Fibroblast of lung (primary cell): ENCODE data around the gene HMBS. TPM values are rescaled to one million over a fixed set of nuclear protein-coding genes. Genes with fewer than 3 reads are reported as not detected.

Source experiments
- DNase-seq, 2 donors: peaks; one replicate each; pipeline versions ENCODE4 v3.0.0 to v3.0.0-alpha.2; 2010; ENCODE audit warnings: low read depth in 2 of 2
- H2AFZ ChIP-seq: 2 replicates; pipeline ENCODE4 v1.5.1; 2012; ENCODE audit warnings: low read length, control low read depth, inconsistent platforms
- H3K27ac ChIP-seq: 2 replicates; pipeline ENCODE4 v1.5.1; 2011; ENCODE audit warnings: low read length, control low read depth; ENCODE audit not compliant: insufficient read depth
- H3K27me3 ChIP-seq: 2 replicates; pipeline ENCODE4 v1.5.1; 2011; ENCODE audit warnings: mild to moderate bottlenecking, low read length; ENCODE audit not compliant: control insufficient read depth, insufficient read depth
- H3K36me3 ChIP-seq: 2 replicates; pipeline ENCODE4 v1.5.1; 2011; ENCODE audit warnings: low read length; ENCODE audit not compliant: control insufficient read depth, insufficient read depth
- H3K4me1 ChIP-seq: 2 replicates; pipeline ENCODE4 v1.5.1; 2011; ENCODE audit warnings: low read length; ENCODE audit not compliant: control insufficient read depth, insufficient read depth; ENCODE audit errors: extremely low read depth
- H3K4me2 ChIP-seq: 2 replicates; pipeline ENCODE4 v1.5.1; 2011; ENCODE audit warnings: low read length, control low read depth; ENCODE audit not compliant: insufficient read depth; ENCODE audit errors: extremely low read depth
- H3K4me3 ChIP-seq, 4 experiments: fragments of 200-600 bp in 1 of 4; sonication (generic) in 1 of 4; replicated peaks in 1 of 4; 2 replicates each; pipeline ENCODE4 v1.5.1; 2011 to 2016; ENCODE audit warnings: low read length in 4 of 4, low read depth in 3 of 4, mild to moderate bottlenecking in 3 of 4, control low read depth in 2 of 4, inconsistent platforms in 1 of 4, mixed read lengths in 1 of 4; ENCODE audit not compliant: insufficient read depth in 1 of 4; ENCODE audit errors: control extremely low read depth in 1 of 4
- H3K79me2 ChIP-seq: 2 replicates; pipeline ENCODE4 v1.5.1; 2012; ENCODE audit warnings: mild to moderate bottlenecking, low read length, inconsistent platforms; ENCODE audit not compliant: control insufficient read depth, insufficient read depth
- H3K9ac ChIP-seq: 2 replicates; pipeline ENCODE4 v1.5.1; 2011; ENCODE audit warnings: mild to moderate bottlenecking, low read length, control low read depth; ENCODE audit not compliant: insufficient read depth
- H3K9me3 ChIP-seq: 2 replicates; pipeline ENCODE4 v1.5.1; 2012; ENCODE audit warnings: low read depth, low read length; ENCODE audit not compliant: control insufficient read depth, insufficient read depth
- H4K20me1 ChIP-seq: 2 replicates; pipeline ENCODE4 v1.5.1; 2011; ENCODE audit warnings: low read length; ENCODE audit not compliant: control insufficient read depth, insufficient read depth; ENCODE audit errors: extremely low read depth
- CTCF ChIP-seq, 2 donors: IDR thresholded peaks in 1 of 2; conservative IDR thresholded peaks in 1 of 2; 1 replicate in 1 of 2; 2 replicates in 1 of 2; pipeline ENCODE4 v1.5.1; 2011 to 2012; ENCODE audit warnings: low read length in 2 of 2, control low read depth in 1 of 2, inconsistent platforms in 1 of 2, low read depth in 1 of 2, mild to moderate bottlenecking in 1 of 2
- EZH2 ChIP-seq: IDR thresholded peaks from 2 replicates; pipeline ENCODE4 v1.5.1; 2012; ENCODE audit warnings: low read length, control low read depth, mild to moderate bottlenecking; ENCODE audit errors: missing control alignments
- polyA plus RNA-seq, 2 donors: library from polyadenylated mRNA; depleted of rRNA in 1 of 2; stranded (reverse) in 1 of 2; unstranded in 1 of 2; fragments of >200 nt; gene quantifications; 2 replicates each; pipeline ENCODE4 v1.2.1, GENCODE V29; 2011 to 2012; ENCODE audit warnings: missing spikeins in 1 of 2
- total RNA-seq: library from RNA; depleted of rRNA; stranded (reverse); fragments of >200 nt; gene quantifications from 2 replicates; pipeline ENCODE4 v1.2.1, GENCODE V29; 2014

Gene HMBS
- total and polyA plus RNA-seq, 2 donors (not counting 1 experiment from before 2014, with no cell fraction given) = 9.4 to 23.8 TPM

- H2AFZ ChIP-seq = no peak overlapping the region
- H3K9me3 ChIP-seq = no peaks in the 10 kb centered on the region
- peaks cover 10% of the 10 kb centered on the region for H3K4me1 ChIP-seq
- peaks cover 9% of the 10 kb centered on the region for H3K36me3 ChIP-seq
- no peaks in the 10 kb centered on the region for H4K20me1 ChIP-seq
- peaks cover 24% of the 10 kb centered on the region for H3K79me2 ChIP-seq
- H3K27me3 ChIP-seq = no peaks in the 10 kb centered on the region
- peak overlapping the region; percentile 44 for H3K4me2 ChIP-seq
- no peak for DNase-seq
- no peak overlapping the region for H3K9ac ChIP-seq
- no peak overlapping the region for H3K27ac ChIP-seq
- TF ChIP-seq CTCF (conservative IDR thresholded peaks at IDR 0.05 in 1 of 2, IDR thresholded peaks at IDR 0.05 in 1 of 2; ENCODE audit: low read depth in 1 of 2, low read length in 2 of 2) (no peak), EZH2 (no peak)
- no peak overlapping the region for H3K4me3 ChIP-seq
These were observed 15.0 kb downstream of the HMBS start for GRCh38 chr11:119099711-119100110.

GRCh38 chr11:119100246-119100970 lies 15.7 kb downstream of the HMBS start:
- no peaks in the 10 kb centered on the region for H3K27me3 ChIP-seq
- H3K9me3 ChIP-seq = no peaks in the 10 kb centered on the region
- H2AFZ ChIP-seq = peak overlapping the region; percentile 21
- H3K4me3 ChIP-seq = peak overlapping the region; percentile 71 to 90 (median 86)
- H3K79me2 ChIP-seq = peaks cover 18% of the 10 kb centered on the region
- peak overlapping the region; percentile 79 for H3K9ac ChIP-seq
- H4K20me1 ChIP-seq = no peaks in the 10 kb centered on the region
- peak; percentile 46 to 60 for DNase-seq
- peaks cover 10% of the 10 kb centered on the region for H3K4me1 ChIP-seq
- H3K4me2 ChIP-seq = peak overlapping the region; percentile 99
- H3K27ac ChIP-seq = peak overlapping the region; percentile 96
- peaks cover 9% of the 10 kb centered on the region for H3K36me3 ChIP-seq
- TF ChIP-seq EZH2 (no peak), CTCF (conservative IDR thresholded peaks at IDR 0.05 in 1 of 2, IDR thresholded peaks at IDR 0.05 in 1 of 2; ENCODE audit: low read depth in 1 of 2, low read length in 2 of 2) (peak; percentile 49 to 52)

GRCh38 chr11:119100994-119101758 lies 16.5 kb downstream of the HMBS start:
- no peaks in the 10 kb centered on the region for H3K9me3 ChIP-seq
- peaks cover 10% of the 10 kb centered on the region for H3K4me1 ChIP-seq
- no peaks in the 10 kb centered on the region for H3K27me3 ChIP-seq
- H3K9ac ChIP-seq = peak overlapping the region; percentile 79
- H4K20me1 ChIP-seq = no peaks in the 10 kb centered on the region
- H3K27ac ChIP-seq = peak overlapping the region; percentile 96
- peak overlapping the region; percentile 77 for H2AFZ ChIP-seq
- peak overlapping the region; percentile 99 for H3K4me2 ChIP-seq
- peak overlapping the region; percentile 71 to 90 (median 86) for H3K4me3 ChIP-seq
- H3K79me2 ChIP-seq = peaks cover 18% of the 10 kb centered on the region
- peaks cover 9% of the 10 kb centered on the region for H3K36me3 ChIP-seq
- DNase-seq = no peak
- TF ChIP-seq EZH2 (no peak), CTCF (conservative IDR thresholded peaks at IDR 0.05 in 1 of 2, IDR thresholded peaks at IDR 0.05 in 1 of 2; ENCODE audit: low read depth in 1 of 2, low read length in 2 of 2) (no peak)
